Mesothelial cell of epicardium (in vitro differentiated cells): Measurements from ENCODE around the gene ELFN1. TPM values are rescaled to one million over a fixed set of nuclear protein-coding genes. Genes with fewer than 3 reads are reported as not detected.

Source experiments
- DNase-seq, 2 experiments: peaks; one replicate each; pipeline ENCODE4 v3.0.0; 2021; ENCODE audit warnings: low spot score in 2 of 2; ENCODE audit not compliant: unreplicated experiment in 2 of 2
- H3K27ac Mint-ChIP-seq: 2 replicates; pipeline ENCODE4 v1.8.0; 2021; ENCODE audit warnings: mixed read lengths
- H3K27me3 Mint-ChIP-seq: 2 replicates; pipeline ENCODE4 v1.8.0; 2021; ENCODE audit warnings: low read depth, mixed read lengths
- H3K36me3 Mint-ChIP-seq: 2 replicates; pipeline ENCODE4 v1.8.0; 2021; ENCODE audit warnings: mixed read lengths
- H3K4me1 Mint-ChIP-seq: 2 replicates; pipeline ENCODE4 v1.8.0; 2021; ENCODE audit warnings: mixed read lengths
- H3K4me3 Mint-ChIP-seq: 2 replicates; pipeline ENCODE4 v1.8.0; 2021; ENCODE audit warnings: mild to moderate bottlenecking, moderate library complexity, mixed read lengths
- H3K9me3 Mint-ChIP-seq: 2 replicates; pipeline ENCODE4 v1.8.0; 2021; ENCODE audit warnings: mixed read lengths
- CTCF ChIP-seq: fragments of 200-600 bp; sonication (generic); IDR thresholded peaks from one replicate; pipeline ENCODE4 v1.5.0; 2021; ENCODE audit warnings: antibody characterized with exemption; ENCODE audit not compliant: unreplicated experiment
- total RNA-seq: library from RNA; stranded (reverse); gene quantifications from 3 replicates; pipeline ENCODE4 v1.2.1, GENCODE V29; 2021

Gene ELFN1
- total RNA-seq, 1 donor from 2014 or later = 13.5 TPM

GRCh38 chr7:1741751-1742554 lies 71.9 kb downstream of the ELFN1 start:
- Mint-ChIP-seq H3K27ac (no peak overlapping the region), H3K4me3 (no peak overlapping the region), H3K9me3 (no peaks in the 10 kb centered on the region), H3K4me1 (peaks cover 4% of the 10 kb centered on the region), H3K36me3 (peaks cover 6% of the 10 kb centered on the region), H3K27me3 (peaks cover 14% of the 10 kb centered on the region)
- no peak for TF ChIP-seq CTCF
- DNase-seq = no peak

DNA sequence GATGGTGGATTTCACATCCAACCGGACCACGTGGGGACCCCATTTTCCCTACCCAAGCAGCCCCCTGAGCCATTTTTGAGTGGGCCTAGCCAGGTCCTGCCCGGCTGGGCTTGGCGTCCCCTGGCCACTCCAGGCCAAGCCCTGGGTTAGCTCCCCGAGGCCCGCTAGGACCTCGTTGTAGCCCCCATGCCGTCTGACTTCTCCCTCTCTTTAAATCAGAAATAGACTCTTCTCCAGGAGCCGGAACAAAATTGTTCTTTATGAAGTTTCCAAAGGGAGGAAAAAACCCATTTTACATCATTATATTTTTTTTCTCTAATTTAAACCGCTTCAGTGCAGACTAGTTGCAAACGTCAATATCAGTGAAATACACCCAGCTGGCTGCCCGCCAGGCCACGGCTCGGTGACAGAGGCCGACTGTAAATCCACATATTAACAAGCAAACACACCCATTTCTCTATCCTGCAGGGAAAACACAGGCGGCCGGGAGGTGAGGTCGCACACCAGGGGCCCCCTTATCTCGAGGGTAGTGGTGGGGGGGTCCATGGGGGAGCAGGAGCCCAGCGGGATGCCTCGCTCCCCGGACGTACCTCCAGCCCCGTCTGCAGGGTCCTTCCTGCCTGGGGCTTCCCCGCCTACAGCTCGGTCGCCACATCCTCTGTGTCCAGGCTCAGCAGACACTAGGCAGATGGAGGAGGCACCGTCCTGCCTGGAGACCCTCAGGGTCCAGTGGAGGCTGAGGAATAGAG lies 72.7 kb downstream of the ELFN1 start:
- peaks cover 14% of the 10 kb centered on the region for H3K27me3 Mint-ChIP-seq
- peak in 1 of 2 experiments; percentile 79 for DNase-seq
- TF ChIP-seq CTCF = no peak
- no peak overlapping the region for H3K4me3 Mint-ChIP-seq
- peaks cover 4% of the 10 kb centered on the region for H3K4me1 Mint-ChIP-seq
- no peak overlapping the region for H3K27ac Mint-ChIP-seq
- H3K9me3 Mint-ChIP-seq = no peaks in the 10 kb centered on the region
- H3K36me3 Mint-ChIP-seq = peaks cover 6% of the 10 kb centered on the region

DNA sequence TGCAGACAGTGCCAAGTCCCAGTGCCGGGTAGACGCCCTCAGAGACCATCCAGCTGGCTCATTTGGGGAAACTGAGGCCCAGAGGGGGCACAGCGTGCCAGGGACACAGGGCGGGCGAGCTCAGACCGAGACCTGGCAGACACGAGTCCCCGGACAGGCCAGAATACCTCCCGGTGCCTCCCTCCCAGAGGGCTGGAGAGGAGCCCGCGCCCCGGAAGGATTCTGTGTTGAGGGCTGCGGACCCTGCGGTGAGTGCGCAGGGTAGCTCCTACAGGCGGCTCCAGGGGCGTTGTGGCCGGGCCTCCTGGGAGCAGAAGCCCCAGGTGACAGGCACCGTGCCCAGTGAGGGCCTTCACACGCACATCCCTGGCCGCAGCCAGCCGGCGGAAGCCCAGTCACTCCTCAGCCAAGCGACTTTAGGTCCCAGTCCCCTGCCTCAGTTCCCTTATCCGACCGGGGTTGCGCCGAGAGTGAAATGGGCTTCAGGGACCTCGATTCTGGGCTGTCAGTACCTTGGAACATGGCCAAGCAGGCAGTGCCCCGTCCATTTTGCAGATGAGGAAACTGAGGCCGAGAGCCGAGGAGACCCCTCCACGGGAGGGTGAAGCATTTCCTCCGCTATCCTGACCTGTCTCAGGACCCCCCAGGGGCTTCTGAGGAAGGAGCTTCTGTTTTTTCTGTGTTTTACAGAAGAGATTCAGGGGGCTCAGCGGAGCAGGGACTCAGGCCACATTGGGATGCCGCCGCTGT lies 73.6 kb downstream of the ELFN1 start:
- TF ChIP-seq CTCF = no peak
- Mint-ChIP-seq H3K36me3 (peaks cover 6% of the 10 kb centered on the region), H3K9me3 (no peaks in the 10 kb centered on the region), H3K4me1 (peaks cover 4% of the 10 kb centered on the region), H3K4me3 (no peak overlapping the region), H3K27ac (no peak overlapping the region), H3K27me3 (peaks cover 11% of the 10 kb centered on the region)
- no peak for DNase-seq

DNA sequence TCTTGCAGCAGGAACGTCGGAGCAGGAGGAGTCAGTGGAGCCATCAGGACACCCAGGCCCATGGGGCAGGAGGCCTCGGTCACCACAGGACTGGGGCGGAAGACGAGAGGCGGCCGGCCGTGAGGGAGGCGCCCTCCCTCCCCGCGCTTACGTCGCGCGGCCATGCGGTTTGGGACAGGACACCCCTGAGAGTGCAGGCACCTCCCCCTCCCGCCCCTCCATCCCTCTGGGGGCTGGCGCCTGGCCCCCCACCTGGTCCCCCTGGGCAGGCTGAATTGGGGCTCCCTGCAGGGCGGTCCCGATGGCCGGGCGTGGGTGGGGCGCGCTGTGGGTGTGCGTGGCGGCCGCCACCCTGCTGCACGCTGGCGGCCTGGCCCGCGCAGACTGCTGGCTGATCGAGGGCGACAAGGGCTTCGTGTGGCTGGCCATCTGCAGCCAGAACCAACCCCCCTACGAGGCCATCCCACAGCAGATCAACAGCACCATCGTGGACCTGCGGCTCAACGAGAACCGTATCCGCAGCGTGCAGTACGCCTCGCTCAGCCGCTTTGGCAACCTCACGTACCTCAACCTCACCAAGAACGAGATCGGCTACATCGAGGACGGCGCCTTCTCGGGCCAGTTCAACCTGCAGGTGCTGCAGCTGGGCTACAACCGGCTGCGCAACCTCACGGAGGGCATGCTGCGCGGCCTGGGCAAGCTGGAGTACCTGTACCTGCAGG lies 74.4 kb downstream of the ELFN1 start:
- Mint-ChIP-seq H3K4me3 (no peak overlapping the region), H3K9me3 (no peaks in the 10 kb centered on the region), H3K4me1 (peaks cover 4% of the 10 kb centered on the region), H3K27ac (no peak overlapping the region), H3K27me3 (peaks cover 3% of the 10 kb centered on the region), H3K36me3 (peaks cover 6% of the 10 kb centered on the region)
- no peak for DNase-seq
- TF ChIP-seq CTCF = no peak

DNA sequence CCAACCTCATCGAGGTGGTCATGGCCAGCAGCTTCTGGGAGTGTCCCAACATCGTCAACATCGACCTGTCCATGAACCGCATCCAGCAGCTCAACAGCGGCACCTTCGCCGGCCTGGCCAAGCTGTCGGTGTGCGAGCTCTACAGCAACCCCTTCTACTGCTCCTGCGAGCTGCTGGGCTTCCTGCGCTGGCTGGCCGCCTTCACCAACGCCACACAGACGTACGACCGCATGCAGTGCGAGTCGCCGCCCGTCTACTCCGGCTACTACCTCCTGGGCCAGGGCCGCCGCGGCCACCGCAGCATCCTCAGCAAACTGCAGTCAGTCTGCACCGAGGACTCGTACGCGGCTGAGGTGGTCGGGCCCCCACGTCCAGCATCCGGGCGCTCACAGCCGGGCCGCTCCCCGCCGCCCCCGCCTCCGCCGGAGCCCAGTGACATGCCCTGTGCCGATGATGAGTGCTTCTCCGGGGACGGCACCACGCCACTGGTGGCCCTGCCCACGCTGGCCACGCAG lies 75.0 kb downstream of the ELFN1 start:
- Mint-ChIP-seq H3K36me3 (peaks cover 6% of the 10 kb centered on the region), H3K27ac (no peak overlapping the region), H3K9me3 (no peaks in the 10 kb centered on the region), H3K4me3 (no peak overlapping the region), H3K4me1 (peaks cover 4% of the 10 kb centered on the region), H3K27me3 (peaks cover 2% of the 10 kb centered on the region)
- TF ChIP-seq CTCF = no peak
- no peak for DNase-seq
